Smooth muscle cell (in vitro differentiated cells): ENCODE data around the gene ARMC2. TPM values are rescaled to one million over a fixed set of nuclear protein-coding genes. Genes with fewer than 3 reads are reported as not detected.
A peak's percentile ranks its signal among the peaks of the same experiment; 100 is the strongest.

Experiments
- DNase-seq: peaks from one replicate; lab custom pipeline; 2025; ENCODE audit not compliant: unreplicated experiment; lab: John Stamatoyannopoulos, UW
- H2AFZ ChIP-seq: fragments of 200-600 bp; sonication (generic); 2 replicates; pipeline ENCODE4 v1.6.0; 2016; ENCODE audit warnings: antibody characterized with exemption, low read depth, mild to moderate bottlenecking
- H3F3A ChIP-seq: fragments of 200-600 bp; sonication (generic); 2 replicates; pipeline ENCODE4 v1.6.0; 2017; ENCODE audit warnings: antibody characterized with exemption, low read depth
- H3K27ac ChIP-seq: fragments of 200-600 bp; sonication (generic); 2 replicates; pipeline ENCODE4 v1.5.1; 2016; ENCODE audit warnings: low read depth, mild to moderate bottlenecking
- H3K27me3 ChIP-seq: fragments of 200-600 bp; sonication (generic); 2 replicates; pipeline ENCODE4 v1.6.1; 2016; ENCODE audit warnings: low read depth, mild to moderate bottlenecking
- H3K36me3 ChIP-seq: fragments of 200-600 bp; sonication (generic); 2 replicates; pipeline ENCODE4 v1.5.1; 2016; ENCODE audit warnings: low read depth
- H3K4me1 ChIP-seq: fragments of 200-600 bp; sonication (generic); 2 replicates; pipeline ENCODE4 v1.5.1; 2016; ENCODE audit warnings: low read depth
- H3K4me2 ChIP-seq: fragments of 200-600 bp; sonication (generic); 2 replicates; pipeline ENCODE4 v1.6.0; 2016; ENCODE audit warnings: mild to moderate bottlenecking
- H3K4me3 ChIP-seq: fragments of 200-600 bp; sonication (generic); 2 replicates; pipeline ENCODE4 v1.5.1; 2016; ENCODE audit warnings: mild to moderate bottlenecking
- H3K79me2 ChIP-seq: fragments of 200-600 bp; sonication (generic); 2 replicates; pipeline ENCODE4 v1.6.0; 2016; ENCODE audit warnings: low read depth, mild to moderate bottlenecking
- H3K9ac ChIP-seq: fragments of 200-600 bp; sonication (generic); 2 replicates; pipeline ENCODE4 v1.6.0; 2016; ENCODE audit warnings: low read depth
- H3K9me3 ChIP-seq: fragments of 200-600 bp; sonication (generic); replicated peaks from 2 replicates; pipeline ENCODE4 v1.5.1; 2016; ENCODE audit warnings: low read depth
- H4K20me1 ChIP-seq: fragments of 200-600 bp; sonication (generic); 2 replicates; pipeline ENCODE4 v1.6.0; 2016; ENCODE audit warnings: low read depth
- CTCF ChIP-seq: fragments of 200-600 bp; sonication (generic); IDR thresholded peaks from 2 replicates; pipeline ENCODE4 v1.5.1; 2017; ENCODE audit warnings: borderline replicate concordance, mild to moderate bottlenecking, antibody characterized with exemption; ENCODE audit not compliant: insufficient read depth, poor library complexity, severe bottlenecking
- WGBS: methylation state at CpG from one replicate; pipeline ENCODE4 v1.1.7; 2016; ENCODE audit warnings: low lambda C conversion rate; 5-methylcytosine and 5-hydroxymethylcytosine counted together
- polyA plus RNA-seq: library from polyadenylated mRNA; unstranded; fragments of >200 nt; fragmentation: Nextera tagmentation; extraction: Ambion mirVana; gene quantifications from 2 replicates; pipeline ENCODE4 v1.2.1, GENCODE V29; 2016
- total RNA-seq: library from RNA; depleted of rRNA; stranded (reverse); fragments of >200 nt; gene quantifications from 2 replicates; pipeline ENCODE4 v1.2.3, GENCODE V29; 2014

Gene ARMC2
- total and polyA plus RNA-seq, 2 experiments from 2014 or later: 2.0 to 2.6 TPM

- Histone ChIP-seq H2AFZ (peak overlapping the region; percentile 94), H3K9ac (peak overlapping the region; percentile 82), H3K27ac (peak overlapping the region; percentile 74), H3K27me3 (no peaks in the 10 kb centered on the region), H3K4me1 (peaks cover 25% of the 10 kb centered on the region), H3K4me2 (peak overlapping the region; percentile 99), H3F3A (no peaks in the 10 kb centered on the region), H4K20me1 (peaks cover 32% of the 10 kb centered on the region), H3K4me3 (peak overlapping the region; percentile 81), H3K36me3 (no peaks in the 10 kb centered on the region), H3K79me2 (peaks cover 37% of the 10 kb centered on the region), H3K9me3 (no peaks in the 10 kb centered on the region)
- DNase-seq: no peak
- no peak for TF ChIP-seq CTCF
- 30% methylated on average over 10 of the region's 10 CpGs for WGBS
Measured at GRCh38 chr6:109009962-109010704, 161.9 kb downstream of the ARMC2 start.

DNA sequence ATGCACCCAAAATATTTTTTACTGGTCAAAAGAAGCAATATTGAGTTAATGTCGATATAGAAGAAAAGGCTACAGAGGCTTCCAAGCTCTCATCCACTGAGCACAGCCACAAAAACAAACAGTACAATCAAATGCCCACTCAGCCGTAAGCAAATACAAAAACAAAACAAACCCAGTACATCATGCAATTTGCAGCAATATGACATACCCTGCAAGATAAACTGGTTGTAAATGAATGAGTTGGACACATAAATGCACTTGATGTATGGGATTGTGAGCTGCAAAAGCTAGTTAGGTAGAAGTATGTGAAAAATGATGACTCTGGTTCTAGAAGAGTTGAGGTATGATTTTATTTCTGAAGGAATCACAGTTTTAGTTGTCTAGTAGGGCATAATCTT, 162.5 kb downstream of the ARMC2 start:
- DNase-seq: no peak
- H3K9ac ChIP-seq: no peak overlapping the region
- H3K36me3 ChIP-seq: no peaks in the 10 kb centered on the region
- H4K20me1 ChIP-seq: peaks cover 27% of the 10 kb centered on the region
- no peaks in the 10 kb centered on the region for H3K9me3 ChIP-seq
- no peak for TF ChIP-seq CTCF
- peaks cover 28% of the 10 kb centered on the region for H3K4me1 ChIP-seq
- H3K4me3 ChIP-seq: peak overlapping the region; percentile 81
- no peak overlapping the region for H2AFZ ChIP-seq
- H3K4me2 ChIP-seq: no peak overlapping the region
- 74% methylated on average over 2 of the region's 2 CpGs for WGBS
- H3K27ac ChIP-seq: no peak overlapping the region
- H3K79me2 ChIP-seq: peaks cover 31% of the 10 kb centered on the region
- H3K27me3 ChIP-seq: no peaks in the 10 kb centered on the region
- no peaks in the 10 kb centered on the region for H3F3A ChIP-seq

- H3K4me3 ChIP-seq: no peak overlapping the region
- H3K4me2 ChIP-seq: no peak overlapping the region
- peak overlapping the region; percentile 30 for H3K27ac ChIP-seq
- 48% methylated on average over 2 of the region's 2 CpGs for WGBS
- H3F3A ChIP-seq: no peaks in the 10 kb centered on the region
- peaks cover 12% of the 10 kb centered on the region for H3K4me1 ChIP-seq
- no peak for DNase-seq
- no peaks in the 10 kb centered on the region for H3K27me3 ChIP-seq
- H2AFZ ChIP-seq: no peak overlapping the region
- TF ChIP-seq CTCF: no peak
- no peaks in the 10 kb centered on the region for H4K20me1 ChIP-seq
- H3K79me2 ChIP-seq: peaks cover under 1% of the 10 kb centered on the region
- no peaks in the 10 kb centered on the region for H3K36me3 ChIP-seq
- no peak overlapping the region for H3K9ac ChIP-seq
- no peaks in the 10 kb centered on the region for H3K9me3 ChIP-seq
Measured at GRCh38 chr6:109013656-109014305, 165.6 kb downstream of the ARMC2 start.

- H2AFZ ChIP-seq: no peak overlapping the region
- H3K4me2 ChIP-seq: peak overlapping the region; percentile 20
Measured at GRCh38 chr6:109014606-109015005, 166.4 kb downstream of the ARMC2 start.

More at GRCh38 chr6:109014606-109015005, 166.4 kb downstream of the ARMC2 start:
- Histone ChIP-seq H3K9ac (no peak overlapping the region), H3F3A (no peaks in the 10 kb centered on the region), H4K20me1 (no peaks in the 10 kb centered on the region), H3K27me3 (no peaks in the 10 kb centered on the region), H3K4me3 (no peak overlapping the region), H3K27ac (peak overlapping the region; percentile 8), H3K9me3 (no peaks in the 10 kb centered on the region), H3K4me1 (peaks cover 12% of the 10 kb centered on the region), H3K36me3 (no peaks in the 10 kb centered on the region), H3K79me2 (no peaks in the 10 kb centered on the region)
- TF ChIP-seq CTCF: no peak
- 95% methylated on average over 2 of the region's 2 CpGs for WGBS
- DNase-seq: no peak
